ENCODE results near the gene GIPC1. TPM values are rescaled to one million over a fixed set of nuclear protein-coding genes. Genes with fewer than 3 reads are reported as not detected.
"Not testable (repeated sequence)": the region's sequence is repeated elsewhere in the genome, so short reads cannot be mapped to it uniquely, and the experiment has no call there.

The GIPC1 gene
- total RNA-seq, 2 experiments from 2014 or later: 17.3 to 19.6 TPM

DNA sequence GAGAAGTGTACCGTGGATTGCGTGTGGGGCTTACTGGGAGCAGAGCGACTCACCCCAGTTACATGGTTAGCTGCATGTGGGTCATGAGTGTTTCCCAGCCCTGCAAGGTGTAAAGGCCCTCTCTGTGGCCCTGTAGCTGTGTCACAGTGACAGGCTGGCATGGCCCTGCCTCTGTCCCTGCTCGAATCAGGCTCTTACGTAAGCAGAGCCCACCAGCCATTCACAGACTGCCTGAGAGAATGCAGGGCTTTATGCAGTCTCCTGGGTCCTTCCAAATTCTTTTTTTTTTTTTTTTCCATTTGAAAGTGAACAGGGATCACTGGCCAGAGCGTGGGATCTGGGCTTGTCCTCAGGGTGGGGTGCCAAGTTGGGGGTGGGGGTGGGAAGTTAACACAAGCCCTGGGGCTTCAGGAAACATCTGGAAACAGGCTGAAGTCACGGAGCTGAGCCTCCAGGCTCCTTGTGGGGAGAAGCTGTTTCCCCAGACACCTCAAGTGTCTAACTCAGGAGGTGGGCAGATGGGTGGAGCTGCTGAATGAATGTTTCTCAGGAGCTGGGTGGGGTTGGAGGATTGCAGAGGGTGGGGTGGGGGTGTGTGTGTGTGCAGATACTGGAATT lies 46.9 kb upstream of the GIPC1 start:
- peak; percentile 53 for ATAC-seq
- peaks cover 32% of the 10 kb centered on the region for H3K4me1 Mint-ChIP-seq (ENCODE audit: low read depth)
- ChIA-PET POLR2A (no interaction called here), CTCF (no interaction called here)
- intact Hi-C loops (cut with micrococcal nuclease): no loop called here
- H3K9me3 Mint-ChIP-seq: no peaks in the 10 kb centered on the region
- no peak overlapping the region for H3K4me3 Mint-ChIP-seq
- TF ChIP-seq, protein P1, sequence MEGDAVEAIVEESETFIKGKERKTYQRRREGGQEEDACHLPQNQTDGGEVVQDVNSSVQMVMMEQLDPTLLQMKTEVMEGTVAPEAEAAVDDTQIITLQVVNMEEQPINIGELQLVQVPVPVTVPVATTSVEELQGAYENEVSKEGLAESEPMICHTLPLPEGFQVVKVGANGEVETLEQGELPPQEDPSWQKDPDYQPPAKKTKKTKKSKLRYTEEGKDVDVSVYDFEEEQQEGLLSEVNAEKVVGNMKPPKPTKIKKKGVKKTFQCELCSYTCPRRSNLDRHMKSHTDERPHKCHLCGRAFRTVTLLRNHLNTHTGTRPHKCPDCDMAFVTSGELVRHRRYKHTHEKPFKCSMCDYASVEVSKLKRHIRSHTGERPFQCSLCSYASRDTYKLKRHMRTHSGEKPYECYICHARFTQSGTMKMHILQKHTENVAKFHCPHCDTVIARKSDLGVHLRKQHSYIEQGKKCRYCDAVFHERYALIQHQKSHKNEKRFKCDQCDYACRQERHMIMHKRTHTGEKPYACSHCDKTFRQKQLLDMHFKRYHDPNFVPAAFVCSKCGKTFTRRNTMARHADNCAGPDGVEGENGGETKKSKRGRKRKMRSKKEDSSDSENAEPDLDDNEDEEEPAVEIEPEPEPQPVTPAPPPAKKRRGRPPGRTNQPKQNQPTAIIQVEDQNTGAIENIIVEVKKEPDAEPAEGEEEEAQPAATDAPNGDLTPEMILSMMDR (IDR thresholded peaks at IDR 0.05): no peak
- no peak for DNase-seq
- no peaks in the 10 kb centered on the region for H3K27me3 Mint-ChIP-seq
- H3K27ac Mint-ChIP-seq: no peak overlapping the region
- H3K36me3 Mint-ChIP-seq (ENCODE audit: low read depth): no peaks in the 10 kb centered on the region

DNA sequence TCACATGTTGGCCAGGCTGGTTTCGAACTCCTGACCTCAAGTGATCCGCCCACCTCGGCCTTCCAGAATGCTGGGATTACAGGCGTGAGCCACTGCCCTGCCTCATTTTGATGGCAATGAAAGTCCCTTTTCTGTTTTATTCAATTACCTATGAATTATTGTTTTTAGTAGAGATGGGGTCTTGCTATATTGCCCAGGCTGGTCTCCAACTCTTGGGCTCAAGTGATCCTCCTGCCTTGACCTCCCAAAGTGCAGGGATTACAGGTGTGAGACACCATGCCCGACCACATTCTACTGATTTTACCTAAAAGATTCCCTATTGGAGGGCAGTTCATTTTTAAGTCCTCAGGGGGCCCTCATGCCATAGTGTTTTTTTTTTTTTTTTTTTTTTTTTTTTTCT lies 46.1 kb upstream of the GIPC1 start:
- ATAC-seq; POLR2A ChIA-PET; CTCF ChIA-PET; intact Hi-C loops (cut with micrococcal nuclease); H3K4me3 Mint-ChIP-seq; H3K36me3 Mint-ChIP-seq (ENCODE audit: low read depth); H3K27me3 Mint-ChIP-seq; DNase-seq; H3K27ac Mint-ChIP-seq; H3K9me3 Mint-ChIP-seq: not testable (repeated sequence)
- H3K4me1 Mint-ChIP-seq (ENCODE audit: low read depth): peaks cover 32% of the 10 kb centered on the region

DNA sequence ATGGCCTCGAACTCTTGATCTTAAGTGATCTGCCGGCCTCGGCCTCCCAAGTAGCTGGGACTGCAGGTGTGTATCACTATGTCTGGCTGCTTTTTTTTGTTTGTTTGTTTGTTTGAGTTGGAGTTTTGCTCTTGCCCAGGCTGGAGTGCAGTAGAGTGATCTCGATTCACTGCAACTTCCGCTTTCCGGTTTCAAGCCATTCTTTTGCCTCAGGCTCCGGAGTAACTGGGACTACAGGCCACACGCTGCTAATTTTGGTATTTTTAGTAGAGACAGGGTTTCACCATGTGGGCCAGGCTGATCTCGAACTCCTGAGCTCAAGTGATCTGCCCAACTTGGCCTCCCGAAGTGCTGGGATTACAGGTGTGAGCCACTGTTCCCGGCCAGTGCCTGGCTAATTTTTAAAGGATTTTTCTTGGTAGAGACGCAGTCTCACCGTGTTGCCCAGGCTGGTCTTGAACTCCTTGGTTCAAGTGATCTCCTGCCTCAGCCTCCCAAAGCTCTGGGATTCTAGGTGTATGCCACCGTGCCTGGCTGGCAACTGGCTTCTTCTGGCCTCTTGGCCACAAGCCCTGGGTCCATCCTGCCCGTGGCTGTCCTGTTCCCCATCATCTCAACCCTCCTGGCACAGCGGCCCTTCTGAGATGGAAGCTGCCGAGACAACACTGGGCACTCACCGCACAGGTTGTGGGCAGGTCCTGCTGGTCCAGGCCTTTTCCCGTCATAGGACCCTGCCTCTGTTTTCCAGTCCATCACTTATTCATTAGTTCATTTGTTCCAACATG lies 45.0 kb upstream of the GIPC1 start:
- Mint-ChIP-seq H3K4me3 (no peak overlapping the region), H3K36me3 (ENCODE audit: low read depth) (no peaks in the 10 kb centered on the region), H3K27ac (no peak overlapping the region), H3K4me1 (ENCODE audit: low read depth) (peaks cover 40% of the 10 kb centered on the region), H3K27me3 (no peaks in the 10 kb centered on the region), H3K9me3 (no peaks in the 10 kb centered on the region)
- TF ChIP-seq, protein P1 (IDR thresholded peaks at IDR 0.05): no peak
- intact Hi-C loops (cut with micrococcal nuclease): no loop called here
- POLR2A ChIA-PET: no interaction called here
- no peak for ATAC-seq
- DNase-seq: no peak
- CTCF ChIA-PET: interaction anchor here (1.0 kb wide), 1 partner anchor 16 kb away, joined by 4 read pairs; no protein-coding TSS in a partner anchor

DNA sequence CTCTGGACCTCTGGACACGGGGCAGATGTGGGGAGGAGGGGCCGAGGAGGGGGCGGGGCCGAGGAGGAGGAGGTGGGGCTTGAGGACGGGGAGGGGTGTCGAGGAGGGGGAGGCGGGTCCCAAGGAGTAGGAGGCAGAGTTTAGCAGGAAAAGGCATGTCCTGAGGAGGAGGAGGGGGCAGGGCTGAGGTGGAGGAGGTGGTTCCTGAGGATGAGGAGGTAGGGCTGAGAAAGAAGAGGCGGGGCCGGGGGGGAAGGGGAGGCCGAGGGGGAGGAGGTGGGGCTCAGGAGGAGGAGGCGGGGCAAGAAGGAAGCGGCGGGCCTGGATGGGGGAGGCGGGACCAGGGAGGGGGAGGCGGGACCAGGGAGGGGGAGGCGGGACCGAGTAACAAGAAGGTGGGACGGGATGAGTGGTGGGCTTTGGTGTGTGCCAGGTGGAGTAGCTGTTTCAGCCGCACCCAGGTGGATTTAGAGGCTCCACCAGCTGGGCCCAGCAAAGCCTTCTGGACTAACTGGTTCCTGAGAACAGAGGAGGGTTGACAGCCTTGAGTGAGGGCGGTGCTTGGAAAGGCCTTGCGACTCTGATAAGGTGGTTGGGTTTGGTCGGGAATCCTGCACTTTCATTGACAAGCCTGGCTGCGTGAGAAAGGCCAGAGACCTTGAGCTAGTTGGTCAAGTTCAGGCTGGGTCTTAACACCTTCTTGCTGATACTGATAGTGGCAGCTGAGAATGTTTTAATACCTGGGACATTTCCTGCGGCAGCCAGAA lies 41.2 kb upstream of the GIPC1 start:
- Mint-ChIP-seq H3K36me3 (ENCODE audit: low read depth) (peaks cover 6% of the 10 kb centered on the region), H3K27ac (peak overlapping the region; percentile 61), H3K27me3 (no peaks in the 10 kb centered on the region), H3K9me3 (no peaks in the 10 kb centered on the region), H3K4me1 (ENCODE audit: low read depth) (peaks cover 39% of the 10 kb centered on the region), H3K4me3 (no peak overlapping the region)
- POLR2A ChIA-PET: interaction anchor here (1.5 kb wide), 1 partner anchor 14 kb away, joined by 4 read pairs; no protein-coding TSS in a partner anchor
- TF ChIP-seq, protein P1 (IDR thresholded peaks at IDR 0.05): no peak
- DNase-seq (peak; percentile 75), ATAC-seq (peak; percentile 89)
- CTCF ChIA-PET: interaction anchor here (0.6 to 3.2 kb wide), 5 partner anchors 14 to 731 kb away, joined by 3 to 14 read pairs (median 5); no protein-coding TSS in a partner anchor
- intact Hi-C loops (cut with micrococcal nuclease): no loop called here

DNA sequence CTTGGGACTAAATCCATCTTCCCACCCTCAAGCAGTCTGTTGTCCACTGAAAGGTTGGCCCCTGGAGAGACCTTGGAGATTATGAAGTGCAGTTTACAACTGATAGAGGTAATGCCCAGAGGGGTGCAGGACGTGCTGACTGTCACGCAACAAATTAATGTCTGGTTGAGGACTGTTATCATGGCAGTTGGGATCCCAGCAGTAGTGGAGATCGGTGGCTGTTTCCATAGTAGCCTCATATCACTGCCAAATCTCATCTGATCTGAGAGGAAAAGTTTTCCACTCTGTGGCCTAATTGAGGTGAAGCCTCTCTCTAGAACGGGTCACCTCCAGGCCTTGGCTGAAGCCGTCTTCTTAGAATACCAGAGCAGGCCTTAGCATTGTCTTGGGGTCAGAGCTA lies 37.5 kb upstream of the GIPC1 start:
- no peak for DNase-seq
- no peak for ATAC-seq
- Mint-ChIP-seq H3K9me3 (no peaks in the 10 kb centered on the region), H3K4me3 (no peak overlapping the region), H3K27ac (no peak overlapping the region), H3K36me3 (ENCODE audit: low read depth) (peaks cover 12% of the 10 kb centered on the region), H3K4me1 (ENCODE audit: low read depth) (peaks cover 44% of the 10 kb centered on the region), H3K27me3 (no peaks in the 10 kb centered on the region)
- ChIA-PET POLR2A (no interaction called here), CTCF (interaction anchor here (0.9 to 1.2 kb wide), 2 partner anchors 9 to 53 kb away, joined by 4 read pairs; no protein-coding TSS in a partner anchor)
- TF ChIP-seq, protein P1 (IDR thresholded peaks at IDR 0.05): no peak
- intact Hi-C loops (cut with micrococcal nuclease): no loop called here

Data from activated CD8-positive, alpha-beta T cell treated with anti-CD3 and anti-CD28 coated beads for 36 hours (primary cell).